ENCODE data around the gene PAPLN. TPM values are rescaled to one million over a fixed set of nuclear protein-coding genes. Genes with fewer than 3 reads are reported as not detected.

PAPLN gene
- total RNA-seq, 1 donor from 2014 or later: 4.1 TPM

DNA sequence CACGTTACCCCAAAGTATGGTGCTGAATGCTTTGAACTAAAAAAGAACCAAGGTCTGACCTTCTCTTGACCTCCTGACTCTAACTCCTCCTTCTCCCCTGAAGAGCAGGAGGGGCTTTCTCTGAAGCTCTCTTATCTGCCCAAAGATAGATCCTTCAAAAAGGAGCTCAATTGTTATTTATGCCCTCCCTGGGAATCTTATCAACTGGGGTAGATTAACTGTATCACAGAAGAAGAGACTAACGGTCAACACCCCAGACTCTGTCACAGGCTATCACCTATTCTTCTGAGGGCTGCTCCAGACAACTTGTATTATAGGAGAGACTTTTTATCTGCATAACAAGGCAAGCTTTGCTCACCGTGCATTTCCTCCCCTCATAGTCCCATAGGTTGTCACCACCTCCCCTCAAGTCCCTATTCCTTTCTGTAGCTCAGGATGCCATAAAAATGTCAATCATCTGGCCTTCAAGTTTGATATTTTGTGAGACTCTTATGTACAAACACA is 86.6 kb downstream of the PAPLN start:
- TF ChIP-seq, protein P1, sequence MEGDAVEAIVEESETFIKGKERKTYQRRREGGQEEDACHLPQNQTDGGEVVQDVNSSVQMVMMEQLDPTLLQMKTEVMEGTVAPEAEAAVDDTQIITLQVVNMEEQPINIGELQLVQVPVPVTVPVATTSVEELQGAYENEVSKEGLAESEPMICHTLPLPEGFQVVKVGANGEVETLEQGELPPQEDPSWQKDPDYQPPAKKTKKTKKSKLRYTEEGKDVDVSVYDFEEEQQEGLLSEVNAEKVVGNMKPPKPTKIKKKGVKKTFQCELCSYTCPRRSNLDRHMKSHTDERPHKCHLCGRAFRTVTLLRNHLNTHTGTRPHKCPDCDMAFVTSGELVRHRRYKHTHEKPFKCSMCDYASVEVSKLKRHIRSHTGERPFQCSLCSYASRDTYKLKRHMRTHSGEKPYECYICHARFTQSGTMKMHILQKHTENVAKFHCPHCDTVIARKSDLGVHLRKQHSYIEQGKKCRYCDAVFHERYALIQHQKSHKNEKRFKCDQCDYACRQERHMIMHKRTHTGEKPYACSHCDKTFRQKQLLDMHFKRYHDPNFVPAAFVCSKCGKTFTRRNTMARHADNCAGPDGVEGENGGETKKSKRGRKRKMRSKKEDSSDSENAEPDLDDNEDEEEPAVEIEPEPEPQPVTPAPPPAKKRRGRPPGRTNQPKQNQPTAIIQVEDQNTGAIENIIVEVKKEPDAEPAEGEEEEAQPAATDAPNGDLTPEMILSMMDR (conservative IDR thresholded peaks at IDR 0.05): no peak
- no peak overlapping the region for H3K4me3 Mint-ChIP-seq
- peaks cover 13% of the 10 kb centered on the region for H3K4me1 Mint-ChIP-seq
- DNase-seq (ENCODE audit: low read depth, low spot score): no peak
- H3K27ac Mint-ChIP-seq (ENCODE audit: unreplicated experiment): no peak overlapping the region
- H3K36me3 Mint-ChIP-seq (ENCODE audit: low read depth): no peaks in the 10 kb centered on the region
- no peaks in the 10 kb centered on the region for H3K9me3 Mint-ChIP-seq
- H3K27me3 Mint-ChIP-seq (ENCODE audit: low read depth): no peaks in the 10 kb centered on the region

Other genes starting within 250 kb of the PAPLN start
- 14.3 and 16.7 TPM in 2 replicates for gene ZFYVE1, start 210.4 kb upstream of the PAPLN start, total RNA-seq
- gene RBM25, start 179.0 kb upstream of the PAPLN start, total RNA-seq: 117 and 119 TPM in 2 replicates
- 53.4 and 53.9 TPM in 2 replicates for gene PSEN1, start 101.0 kb upstream of the PAPLN start, total RNA-seq
- 40.2 and 40.7 TPM in 2 replicates for gene NUMB, start 221.0 kb downstream of the PAPLN start, total RNA-seq